H1 (cell line): ENCODE data around the gene TTYH2. TPM values are rescaled to one million over a fixed set of nuclear protein-coding genes. Genes with fewer than 3 reads are reported as not detected.

Experiments used
- SIN3A ChIP-seq, 2 experiments: IDR thresholded peaks in 1 of 2; conservative IDR thresholded peaks in 1 of 2; 2 replicates each; pipeline ENCODE4 v1.6.1; 2011 to 2012; ENCODE audit warnings: low read length in 2 of 2, improper control_type of control experiment in 1 of 2, low read depth in 1 of 2, mild to moderate bottlenecking in 1 of 2
- TAF1 ChIP-seq: IDR thresholded peaks from 2 replicates; pipeline ENCODE4 v1.6.1; 2011; ENCODE audit warnings: mild to moderate bottlenecking, low read depth, low read length
- polyA plus RNA-seq, 7 experiments: library from polyadenylated mRNA; depleted of rRNA in 3 of 7; stranded (reverse) in 5 of 7; unstranded in 2 of 7; fragments of >200 nt in 5 of 7; fragments of 200-250 nt in 2 of 7; gene quantifications; 1 replicate in 5 of 7; 2 replicates in 1 of 7; 4 replicates in 1 of 7; pipeline versions ENCODE4 v1.2.1 to v1.2.3, GENCODE V29; 2011 to 2013; ENCODE audit warnings: missing spikeins in 2 of 7, mixed read lengths in 2 of 7
- total RNA-seq: library from RNA; stranded (reverse); fragmentation: NEBNext Ultra II Directional; extraction: Animal tissue kit (Norgen Biotek cat#: 25700); gene quantifications from 2 replicates; pipeline ENCODE4 v1.2.1, GENCODE V29; 2021

Gene TTYH2
- total and polyA plus RNA-seq, 2 of the 8 experiments (the other 6 are each of a cell fraction or from before 2014, with no cell fraction given), result 3.2 to 9.2 TPM

DNA sequence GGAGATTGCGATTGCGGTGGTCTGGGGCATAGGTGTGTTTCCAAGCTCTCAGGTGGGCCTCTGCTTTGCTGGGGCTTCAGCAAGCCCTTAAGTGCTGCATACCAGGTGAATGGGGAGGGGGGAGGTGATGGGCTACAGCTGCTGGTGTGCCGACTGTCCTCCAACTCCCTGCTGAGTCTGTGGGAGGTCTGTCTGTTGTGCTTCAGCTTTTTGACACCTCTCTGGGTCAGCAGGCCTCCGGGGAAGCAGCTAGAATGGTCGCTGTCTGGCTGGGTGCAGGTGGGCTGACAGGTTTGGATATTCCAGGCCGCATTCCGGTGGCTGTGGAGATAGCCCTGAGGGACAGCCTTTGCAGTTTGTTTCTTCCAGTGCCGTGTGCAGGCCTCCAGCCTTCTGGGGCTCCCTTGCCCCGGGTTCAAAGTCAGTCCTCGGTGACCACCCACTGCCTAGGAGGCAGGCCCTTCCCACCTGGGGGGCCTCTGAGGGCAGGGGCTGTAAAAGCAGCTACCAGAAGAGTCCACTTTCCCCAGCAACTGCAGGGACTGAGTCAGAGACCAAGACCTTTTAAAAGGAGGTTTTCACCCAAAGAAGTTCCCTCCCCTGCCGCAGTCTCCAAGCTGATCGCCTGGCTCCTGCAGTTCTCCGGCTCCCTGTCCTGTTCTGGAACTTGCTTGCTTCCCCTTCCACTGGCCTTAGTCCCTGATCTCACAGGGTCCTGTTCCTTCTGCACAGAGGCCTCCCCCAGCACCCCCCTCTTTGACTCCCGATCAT lies 2.0 kb upstream of the TTYH2 start (continued):
- peak in 1 of 2 experiments; percentile 69; a peak in 2 of 4 replicates for TF ChIP-seq SIN3A (conservative IDR thresholded peaks at IDR 0.05 in 1 of 2, IDR thresholded peaks at IDR 0.05 in 1 of 2; ENCODE audit: low read depth in 1 of 2, low read length in 2 of 2)
- 0 out of 2 replicates have a peak, but pooled peaks have one; percentile 22 for TF ChIP-seq TAF1
